Body of pancreas (tissue), 4 donors: ENCODE results near the gene PANK1. TPM values are rescaled to one million over a fixed set of nuclear protein-coding genes. Genes with fewer than 3 reads are reported as not detected.
A peak's percentile ranks its signal among the peaks of the same experiment; 100 is the strongest.

ENCODE experiments used
- ATAC-seq: fragments of 150-250 bp; one replicate; pipeline ENCODE4 v1.9.1; 2016
- DNase-seq, 4 donors: peaks; one replicate each; pipeline ENCODE4 v3.0.0-alpha.2; 2019
- H3K27ac ChIP-seq, 4 donors: fragments of 200-600 bp; sonication (generic); 1 replicate in 3 of 4; 2 replicates in 1 of 4; pipeline versions ENCODE4 v1.5.1 to v1.6.1; 2016 to 2019; ENCODE audit warnings: mild to moderate bottlenecking in 1 of 4, mixed read lengths in 1 of 4, moderate library complexity in 1 of 4
- H3K27me3 ChIP-seq, 2 donors: fragments of 200-600 bp; sonication (generic); one replicate each; pipeline ENCODE4 v1.6.0; 2016; ENCODE audit warnings: mild to moderate bottlenecking in 1 of 2
- H3K36me3 ChIP-seq, 2 donors: fragments of 200-600 bp; sonication (generic); replicated peaks in 1 of 2; 2 replicates each; pipeline ENCODE4 v1.5.1; 2016; ENCODE audit warnings: low read depth in 2 of 2; ENCODE audit not compliant: insufficient read depth in 1 of 2
- H3K4me1 ChIP-seq: fragments of 200-600 bp; sonication (generic); one replicate; pipeline ENCODE4 v1.6.0; 2016
- H3K4me3 ChIP-seq, 2 donors: fragments of 200-600 bp; sonication (generic); 1 replicate in 1 of 2; 2 replicates in 1 of 2; pipeline ENCODE4 v1.5.1; 2016 to 2019
- H3K9me3 ChIP-seq, 3 donors: fragments of 200-600 bp; sonication (generic); 1 replicate in 2 of 3; 2 replicates in 1 of 3; pipeline ENCODE4 v1.5.1; 2016
- CTCF ChIP-seq, 7 experiments: fragments of 450-650 bp in 4 of 7; fragments of 200-600 bp in 3 of 7; sonication (generic) in 3 of 7; IDR thresholded peaks; one replicate each; pipeline ENCODE4 v1.5.1; 2016 to 2019; ENCODE audit warnings: antibody characterized with exemption in 7 of 7
- POLR2A ChIP-seq, 3 donors: fragments of 450-650 bp; IDR thresholded peaks; one replicate each; pipeline ENCODE4 v1.6.1; 2016; ENCODE audit warnings: antibody characterized with exemption in 3 of 3, mild to moderate bottlenecking in 2 of 3
- WGBS, 2 donors: methylation state at CpG; one replicate each; pipeline ENCODE4 v1.1.5; 2017; 5-methylcytosine and 5-hydroxymethylcytosine counted together
- intact Hi-C: fragments of 100-400 bp; cut with DNase I; formaldehyde crosslinking; loops from one replicate; pipeline ENCODE4 v1.15.1; 2023
- total RNA-seq, 2 donors: library from RNA; depleted of rRNA; stranded (reverse); fragments of >200 nt; gene quantifications; one replicate each; pipeline ENCODE4 v1.1.0, GENCODE V29; 2016

PANK1 gene
- total RNA-seq, 2 donors from 2014 or later = 2.6 to 3.0 TPM

- H3K27me3 ChIP-seq = no peaks in the 10 kb centered on the region
- H3K4me1 ChIP-seq = peaks cover 20% of the 10 kb centered on the region
- TF ChIP-seq CTCF (IDR thresholded peaks at IDR 0.05) (no peak), POLR2A (IDR thresholded peaks at IDR 0.05) (no peak)
- DNase-seq = no peak
- ATAC-seq = no peak
- no peak overlapping the region for H3K27ac ChIP-seq
- no peak overlapping the region for H3K4me3 ChIP-seq
- no peaks in the 10 kb centered on the region for H3K36me3 ChIP-seq
- H3K9me3 ChIP-seq = no peaks in the 10 kb centered on the region
- intact Hi-C loops = no loop called here
- WGBS, 2 donors = 79 to 89% methylated on average over 2 of the region's 2 CpGs
Measured at GRCh38 chr10:89684604-89685003, 39.6 kb upstream of the PANK1 start.

GRCh38 chr10:89683883-89684282 lies 38.8 kb upstream of the PANK1 start:
- H3K9me3 ChIP-seq = no peaks in the 10 kb centered on the region
- no peak overlapping the region for H3K27ac ChIP-seq
- TF ChIP-seq POLR2A (IDR thresholded peaks at IDR 0.05) (no peak), CTCF (IDR thresholded peaks at IDR 0.05) (no peak)
- 16 to 20% methylated on average over 5 of the region's 5 CpGs for WGBS, 2 donors
- H3K36me3 ChIP-seq = no peaks in the 10 kb centered on the region
- intact Hi-C loops = no loop called here
- no peak overlapping the region for H3K4me3 ChIP-seq
- H3K27me3 ChIP-seq = no peaks in the 10 kb centered on the region
- DNase-seq = peak; percentile 50 to 81 (median 68)
- peak; percentile 79 for ATAC-seq
- peaks cover 20% of the 10 kb centered on the region for H3K4me1 ChIP-seq

- Histone ChIP-seq H3K36me3 (no peaks in the 10 kb centered on the region), H3K27ac (no peak overlapping the region), H3K9me3 (no peaks in the 10 kb centered on the region), H3K4me1 (peaks cover 10% of the 10 kb centered on the region), H3K4me3 (no peak overlapping the region), H3K27me3 (no peaks in the 10 kb centered on the region)
- intact Hi-C loops = no loop called here
- ATAC-seq = no peak
- 93% methylated on average over 3 of the region's 3 CpGs for WGBS, 2 donors
- no peak for DNase-seq
- TF ChIP-seq CTCF (IDR thresholded peaks at IDR 0.05) (no peak), POLR2A (IDR thresholded peaks at IDR 0.05) (no peak)
Measured at GRCh38 chr10:89679986-89680385, 34.9 kb upstream of the PANK1 start.

GRCh38 chr10:89677341-89677740 lies 32.3 kb upstream of the PANK1 start:
- no peak overlapping the region for H3K27ac ChIP-seq
- H3K4me1 ChIP-seq = no peaks in the 10 kb centered on the region
- no peak overlapping the region for H3K4me3 ChIP-seq
- H3K27me3 ChIP-seq = no peaks in the 10 kb centered on the region
- ATAC-seq (no peak), DNase-seq (no peak)
- TF ChIP-seq CTCF (IDR thresholded peaks at IDR 0.05) (no peak), POLR2A (IDR thresholded peaks at IDR 0.05) (no peak)
- H3K36me3 ChIP-seq = no peaks in the 10 kb centered on the region
- H3K9me3 ChIP-seq = no peaks in the 10 kb centered on the region
- intact Hi-C loops = no loop called here

GRCh38 chr10:89670926-89671325 lies 25.9 kb upstream of the PANK1 start:
- Histone ChIP-seq H3K4me3 (no peak overlapping the region), H3K27me3 (no peaks in the 10 kb centered on the region), H3K4me1 (no peaks in the 10 kb centered on the region), H3K9me3 (no peaks in the 10 kb centered on the region), H3K27ac (no peak overlapping the region), H3K36me3 (no peaks in the 10 kb centered on the region)
- WGBS, 2 donors = 78 to 84% methylated on average over 1 of the region's 1 CpG
- ATAC-seq (no peak), DNase-seq (no peak)
- TF ChIP-seq CTCF (IDR thresholded peaks at IDR 0.05) (no peak), POLR2A (IDR thresholded peaks at IDR 0.05) (no peak)
- intact Hi-C loops = no loop called here
